ENCODE results near the gene RYK.
"Not testable (repeated sequence)": the region's sequence is repeated elsewhere in the genome, so short reads cannot be mapped to it uniquely, and the experiment has no call there.

RYK gene

DNA sequence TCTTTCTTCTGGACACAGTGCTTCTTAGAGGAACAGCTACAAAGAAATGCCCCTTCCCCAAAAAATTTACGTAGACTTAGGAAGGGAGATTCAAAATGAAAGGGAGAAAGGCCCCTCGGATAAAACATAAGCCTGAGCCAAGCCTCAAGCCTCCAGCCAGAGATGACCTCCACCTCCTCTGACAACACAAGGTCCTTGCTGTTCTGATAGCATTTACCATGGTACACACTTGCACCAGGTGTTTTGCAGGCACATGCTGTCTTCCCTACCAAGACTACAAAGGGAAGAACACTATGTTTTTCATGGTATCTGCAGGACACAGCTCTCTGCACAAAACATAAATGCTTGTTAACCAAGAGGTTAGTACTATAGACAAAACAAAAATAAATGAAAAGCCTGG lies 27.8 kb downstream of the RYK start:
- DNase-seq (ENCODE audit: low read depth in 3 of 3, low spot score in 1 of 3), result no peak

DNA sequence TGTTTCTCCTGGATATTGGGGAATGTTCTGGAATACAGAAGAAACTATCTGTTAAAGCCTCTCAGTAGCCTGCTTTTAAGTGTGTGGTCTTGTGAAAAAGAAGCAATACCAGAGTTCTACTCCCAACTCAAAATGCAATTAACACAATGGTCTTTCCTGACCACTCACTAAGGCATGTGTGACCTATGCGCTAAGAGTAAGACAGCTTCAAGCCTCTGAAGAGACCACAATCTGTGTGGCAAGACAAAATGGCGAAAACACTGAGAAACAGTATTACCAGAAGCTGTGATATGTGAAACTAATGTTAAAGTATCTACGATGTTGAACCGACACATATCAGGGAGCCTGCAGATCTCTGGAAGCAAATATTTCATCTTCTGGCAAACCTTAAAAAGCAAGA lies 33.8 kb downstream of the RYK start:
- DNase-seq (ENCODE audit: low read depth in 3 of 3, low spot score in 1 of 3), result no peak

DNA sequence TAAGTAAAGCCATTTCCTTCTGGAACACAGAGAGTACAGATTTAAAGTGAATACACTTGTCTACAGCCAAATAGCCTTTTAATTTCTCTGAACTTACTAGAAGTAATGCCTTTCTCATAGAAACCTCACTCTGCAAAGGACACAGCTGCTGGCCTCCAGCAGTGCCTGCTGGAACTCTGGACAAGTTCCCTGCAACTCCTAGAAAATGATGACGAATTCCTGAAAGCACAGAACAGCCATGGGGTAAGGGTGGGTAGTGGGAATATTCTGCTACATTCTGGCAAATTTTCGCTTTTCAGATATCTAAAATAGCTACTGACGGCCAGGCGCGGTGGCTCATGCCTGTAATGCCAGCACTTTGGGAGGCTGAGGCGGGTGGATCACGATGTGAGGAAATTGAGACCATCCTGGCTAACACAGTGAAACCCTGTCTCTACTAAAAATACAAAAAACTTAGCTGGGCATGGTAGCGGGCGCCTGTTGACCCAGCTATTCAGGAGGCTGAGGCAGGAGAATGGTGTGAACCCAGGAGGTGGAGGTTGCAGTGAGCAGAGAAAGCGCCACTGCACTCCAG lies 34.4 kb downstream of the RYK start:
- no peak for DNase-seq (ENCODE audit: low read depth in 3 of 3, low spot score in 1 of 3)

DNA sequence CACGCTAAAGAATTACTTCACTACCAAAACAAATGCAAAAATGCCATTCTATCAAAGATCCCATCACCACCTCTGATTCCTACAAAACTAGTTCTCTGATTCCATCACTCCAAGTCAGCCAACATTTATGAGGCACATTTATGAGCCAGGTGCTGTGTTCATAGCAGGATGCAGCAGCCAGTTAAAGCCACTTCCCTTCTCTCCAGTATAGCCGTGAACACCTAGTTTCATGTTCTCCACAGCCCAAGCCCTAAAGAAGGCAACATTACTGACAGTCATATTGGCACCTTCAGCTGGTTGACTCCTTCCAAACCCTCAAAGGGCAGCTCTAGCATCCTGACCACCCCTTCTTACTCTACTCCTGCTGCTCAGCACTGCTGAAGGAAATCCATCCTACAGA lies 36.4 kb downstream of the RYK start:
- DNase-seq (ENCODE audit: low read depth in 3 of 3, low spot score in 1 of 3), result no peak

DNA sequence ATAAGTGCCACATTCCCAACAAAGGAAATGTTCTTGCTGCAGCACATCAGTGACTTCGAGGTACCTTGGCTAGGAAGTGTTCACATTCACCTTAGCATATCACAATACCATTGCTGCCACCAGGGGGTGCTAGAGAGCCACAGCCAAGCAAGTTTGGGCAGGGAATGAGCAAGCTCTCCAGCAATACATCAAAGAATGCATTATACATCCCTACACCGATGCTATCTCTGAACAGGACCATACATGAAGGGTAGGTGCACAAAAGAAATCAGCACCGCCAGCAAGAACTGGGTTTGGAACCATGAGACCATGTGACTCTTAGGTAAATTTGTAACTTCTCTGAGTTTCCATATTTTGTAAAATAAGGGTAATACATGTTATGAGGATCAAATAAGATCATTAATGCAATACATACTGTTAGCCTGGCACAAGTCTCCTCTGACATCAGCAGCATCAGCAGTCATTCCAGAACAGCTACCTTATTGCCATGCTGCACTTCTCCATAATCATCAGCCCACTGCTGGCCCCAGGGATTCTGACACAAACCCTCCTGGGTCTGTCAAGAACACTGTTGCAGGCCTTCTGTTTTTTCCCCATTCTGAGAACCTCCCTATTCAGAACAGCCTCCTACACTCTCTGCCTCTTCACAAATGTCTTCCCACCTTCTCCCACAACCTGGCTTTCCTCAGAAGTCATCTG lies 37.5 kb downstream of the RYK start:
- peak; percentile 59 to 92 (median 78) for DNase-seq (ENCODE audit: low read depth in 3 of 3, low spot score in 1 of 3)

DNA sequence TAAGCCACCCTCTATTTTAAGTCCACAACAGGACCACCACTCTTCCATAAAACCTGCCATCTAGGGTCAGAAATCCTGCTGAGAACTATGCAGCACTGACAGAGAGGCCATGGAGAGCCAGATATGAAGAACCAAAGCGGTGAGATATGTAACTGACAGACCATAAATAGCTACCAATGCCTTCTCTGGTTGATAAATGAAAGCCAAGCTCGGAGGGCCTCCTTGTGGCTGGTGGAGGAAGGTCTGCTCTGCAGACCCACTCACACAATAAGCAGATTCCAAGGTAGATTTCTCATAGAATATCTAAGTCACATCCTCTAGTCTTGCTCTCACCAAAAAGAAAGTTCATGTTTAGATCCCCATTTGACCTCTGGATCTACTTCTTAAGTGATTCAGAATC lies 38.9 kb downstream of the RYK start:
- no peak for DNase-seq (ENCODE audit: low read depth in 3 of 3, low spot score in 1 of 3)

DNA sequence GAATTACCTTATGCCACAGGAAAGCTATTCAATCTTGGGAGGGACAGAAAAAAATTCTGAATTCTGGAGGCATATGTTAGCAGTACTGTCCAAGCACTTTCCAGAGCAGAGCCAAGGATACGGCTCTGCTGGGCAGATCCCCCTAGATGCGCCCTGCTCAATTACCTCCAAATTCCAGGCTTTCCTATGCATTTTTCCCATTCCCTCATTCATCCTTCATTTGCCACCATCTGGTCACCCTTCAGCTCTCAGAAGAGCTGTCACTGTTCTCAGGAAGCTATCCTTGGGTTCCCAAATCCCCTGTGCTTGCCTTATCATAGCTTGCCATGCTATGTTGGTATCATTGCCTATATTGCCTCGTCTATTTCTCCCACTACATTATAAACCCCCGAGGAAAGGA lies 45.2 kb downstream of the RYK start:
- no peak for DNase-seq (ENCODE audit: low read depth in 3 of 3, low spot score in 1 of 3)

DNA sequence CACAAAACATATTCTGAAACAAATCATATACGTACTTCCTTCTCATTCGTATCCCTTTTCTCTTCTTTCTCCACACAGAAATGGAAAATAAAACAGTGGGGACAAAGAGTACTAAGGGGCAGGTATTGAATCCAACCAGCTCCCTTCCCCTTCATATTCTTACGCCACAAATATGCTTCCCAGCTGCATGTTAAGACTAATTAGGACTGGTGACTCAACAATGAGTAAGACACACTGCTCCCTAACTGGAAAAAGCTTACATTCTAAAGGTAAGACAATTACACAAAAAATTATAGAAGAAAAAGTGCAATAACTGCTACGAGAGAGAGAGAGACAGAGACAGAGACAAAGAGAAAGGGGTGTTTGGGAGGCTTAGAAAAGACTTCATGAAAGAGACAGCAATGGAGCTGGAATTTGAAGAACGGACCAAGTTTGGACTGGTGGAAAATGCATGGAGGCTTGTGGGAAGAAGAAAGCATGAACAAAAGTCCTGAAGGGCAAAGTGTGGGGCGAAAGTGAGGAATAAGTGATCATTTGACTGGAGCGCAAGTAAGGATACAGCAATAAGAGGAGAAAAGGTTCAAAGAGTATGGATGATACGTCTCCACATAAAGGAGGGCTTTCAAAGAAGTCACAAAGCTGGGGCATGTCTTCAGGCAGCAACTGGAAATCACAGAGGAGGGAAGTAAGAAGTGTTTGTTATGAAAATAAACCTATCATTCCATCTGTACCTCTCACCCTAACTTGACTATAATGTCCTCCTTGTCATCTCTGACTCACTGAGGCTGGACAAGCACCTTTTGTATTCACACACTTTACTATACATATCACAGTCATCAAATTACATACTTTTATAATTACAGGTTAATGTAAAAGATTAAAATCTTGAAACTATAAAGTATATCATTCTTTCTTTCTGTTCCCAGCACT lies 49.2 kb downstream of the RYK start:
- DNase-seq (ENCODE audit: low read depth in 3 of 3, low spot score in 1 of 3), result no peak

DNA sequence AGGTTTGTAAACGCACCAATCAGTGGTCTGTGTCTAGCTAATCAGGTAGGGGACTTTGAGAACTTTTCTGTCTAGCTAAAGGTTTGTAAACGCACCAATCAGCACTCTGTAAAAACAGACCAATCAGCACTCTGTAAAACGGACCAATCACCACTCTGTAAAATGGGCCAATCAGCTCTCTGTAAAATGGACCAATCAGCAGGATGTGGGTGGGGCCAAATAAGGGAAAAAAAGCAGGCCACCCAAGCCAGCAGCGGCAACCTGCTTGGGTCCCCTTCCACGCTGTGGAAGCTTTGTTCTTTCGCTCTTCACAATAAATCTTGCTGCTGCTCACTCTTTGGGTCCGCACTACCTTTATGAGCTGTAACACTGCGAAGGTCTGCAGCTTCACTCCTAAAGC lies 50.8 kb downstream of the RYK start:
- not testable (repeated sequence) for DNase-seq (ENCODE audit: low read depth in 3 of 3, low spot score in 1 of 3)

DNA sequence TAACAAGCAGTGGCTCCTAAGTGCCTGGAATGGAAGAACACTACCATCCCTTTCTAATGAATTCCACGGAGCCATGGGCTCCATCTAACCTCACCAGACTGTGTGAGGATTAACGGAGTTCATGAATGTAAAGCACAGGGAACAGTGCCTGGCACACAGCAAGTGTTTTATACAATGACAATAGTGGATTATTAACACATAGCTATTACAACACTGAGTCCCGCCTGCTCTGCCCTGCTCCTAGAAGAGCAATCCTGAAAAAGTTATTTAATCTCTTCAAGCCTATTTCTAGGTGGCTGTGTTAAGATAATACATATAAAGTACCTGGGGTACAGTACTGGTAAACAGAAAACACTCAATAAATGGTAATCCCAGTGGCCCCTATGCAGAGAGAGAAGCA lies 51.4 kb downstream of the RYK start:
- DNase-seq (ENCODE audit: low read depth in 3 of 3, low spot score in 1 of 3), result no peak

DNA sequence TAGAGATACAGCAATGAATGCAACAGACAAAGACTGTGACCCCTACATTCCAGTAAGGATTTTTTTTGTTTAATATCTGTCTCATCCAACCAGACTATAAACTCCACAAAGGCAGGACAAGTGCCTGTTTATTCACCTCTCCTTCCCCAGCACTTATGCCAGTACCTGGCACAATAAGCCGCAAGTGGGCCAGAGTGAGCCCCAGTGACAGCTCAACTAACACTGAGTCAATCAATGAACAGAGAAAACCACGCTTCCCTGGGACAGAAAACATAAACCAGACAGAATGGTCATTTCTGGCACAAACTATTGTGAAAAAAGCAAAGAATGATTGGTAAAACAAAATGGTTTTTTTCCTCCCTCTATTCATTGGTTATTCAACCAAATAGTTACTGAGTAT lies 52.2 kb downstream of the RYK start:
- DNase-seq (ENCODE audit: low read depth in 3 of 3, low spot score in 1 of 3), result no peak

DNA sequence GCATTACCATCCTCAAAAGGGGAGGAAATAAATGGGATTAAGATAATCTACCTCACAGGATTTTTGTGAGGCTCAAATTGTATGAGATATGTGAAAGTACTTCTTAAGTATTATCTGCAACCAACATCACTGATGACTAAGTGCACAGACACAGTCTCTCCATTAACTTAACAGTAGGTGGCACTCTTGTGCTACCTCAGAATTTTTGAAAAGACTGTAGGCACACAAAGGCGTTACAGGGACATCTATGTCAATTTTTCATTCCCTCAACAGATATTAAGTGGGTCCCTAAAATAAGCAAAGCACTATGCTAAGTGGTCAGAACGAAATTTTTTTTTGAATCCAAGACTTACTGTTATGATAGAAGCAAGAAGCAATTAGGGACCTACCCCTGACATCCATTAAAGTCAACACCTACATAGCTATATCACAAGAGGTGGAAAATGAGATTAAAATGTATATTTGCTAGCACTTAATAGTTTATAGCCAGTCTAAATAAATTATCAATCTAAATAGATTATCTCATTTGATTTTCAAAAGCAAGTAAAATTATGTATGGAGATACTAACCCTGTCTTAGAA lies 52.9 kb downstream of the RYK start:
- no peak for DNase-seq (ENCODE audit: low read depth in 3 of 3, low spot score in 1 of 3)

DNA sequence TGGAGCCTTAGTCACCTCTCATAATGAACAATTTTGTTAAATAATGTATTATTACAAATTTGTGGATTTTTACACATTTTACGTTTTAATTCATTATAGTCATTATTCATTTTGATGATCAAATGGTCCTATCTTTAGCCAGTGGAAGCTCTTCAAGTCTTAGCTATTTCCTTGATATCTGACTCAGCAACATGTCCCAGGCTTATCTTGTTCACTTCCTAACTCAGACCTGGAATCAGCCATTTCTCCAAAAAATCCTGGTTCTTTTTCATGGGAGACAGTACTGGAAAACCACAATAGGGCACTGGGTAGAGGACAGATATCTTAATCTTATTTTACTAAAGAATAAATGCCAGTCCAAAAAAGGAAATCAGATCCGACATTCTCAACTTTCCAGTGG lies 56.4 kb downstream of the RYK start:
- DNase-seq (ENCODE audit: low read depth in 3 of 3, low spot score in 1 of 3), result no peak

DNA sequence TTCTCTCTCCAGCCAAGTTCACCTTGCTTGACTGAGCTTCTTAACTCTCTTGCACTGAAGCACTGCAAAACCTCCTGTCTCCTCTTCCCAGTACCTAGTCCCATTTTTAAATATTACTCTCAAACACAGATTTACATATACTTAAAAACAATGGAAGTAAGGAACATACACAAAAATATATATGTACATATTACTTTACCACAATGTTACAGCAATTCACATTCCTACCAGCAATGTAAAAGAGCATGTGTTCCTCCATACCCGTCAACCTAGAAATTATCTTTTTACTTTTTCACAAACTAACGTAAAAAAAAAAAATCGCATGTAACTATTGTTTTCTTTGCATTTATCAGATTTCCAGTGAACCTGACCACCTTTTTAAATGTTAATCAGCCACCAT lies 60.4 kb downstream of the RYK start:
- no peak for DNase-seq (ENCODE audit: low read depth in 3 of 3, low spot score in 1 of 3)

DNA sequence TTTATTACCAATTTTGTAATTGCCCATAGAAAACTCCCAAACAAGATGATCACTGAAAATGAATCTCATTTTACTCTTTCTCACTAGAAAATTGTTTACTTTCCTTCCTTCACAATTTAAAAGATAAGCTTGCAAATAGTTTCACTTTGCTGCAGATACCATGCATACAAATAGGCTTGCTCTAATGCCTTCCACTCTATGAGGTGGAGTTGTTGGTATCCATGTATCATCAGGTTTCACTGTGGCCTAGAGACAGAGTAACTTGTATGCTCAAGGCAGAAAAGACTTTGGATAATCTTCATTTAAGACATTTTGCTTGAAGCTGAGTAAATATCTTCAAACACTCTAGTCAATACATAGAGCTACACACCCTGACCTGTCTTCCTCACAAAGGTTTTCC lies 60.8 kb downstream of the RYK start:
- no peak for DNase-seq (ENCODE audit: low read depth in 3 of 3, low spot score in 1 of 3)

DNA sequence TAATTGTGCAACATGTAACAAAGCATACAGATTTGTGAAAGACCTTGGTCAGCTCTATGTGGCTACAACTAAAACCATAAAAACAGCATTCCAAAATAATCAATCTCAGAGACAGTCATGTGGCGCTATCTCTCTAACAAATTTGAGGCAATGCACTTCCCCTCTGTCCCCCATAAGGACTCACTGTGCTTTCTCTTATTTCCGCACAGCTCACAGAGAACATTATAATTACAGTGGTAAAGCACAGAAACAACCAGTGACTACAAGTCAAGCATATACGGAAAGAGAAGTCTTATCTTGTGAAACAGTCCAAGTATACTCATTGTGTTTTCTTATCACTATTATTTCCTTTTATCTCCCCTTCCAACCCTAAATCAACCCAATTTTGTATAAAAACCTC lies 64.3 kb downstream of the RYK start:
- DNase-seq (ENCODE audit: low read depth in 3 of 3, low spot score in 1 of 3), result no peak

DNA sequence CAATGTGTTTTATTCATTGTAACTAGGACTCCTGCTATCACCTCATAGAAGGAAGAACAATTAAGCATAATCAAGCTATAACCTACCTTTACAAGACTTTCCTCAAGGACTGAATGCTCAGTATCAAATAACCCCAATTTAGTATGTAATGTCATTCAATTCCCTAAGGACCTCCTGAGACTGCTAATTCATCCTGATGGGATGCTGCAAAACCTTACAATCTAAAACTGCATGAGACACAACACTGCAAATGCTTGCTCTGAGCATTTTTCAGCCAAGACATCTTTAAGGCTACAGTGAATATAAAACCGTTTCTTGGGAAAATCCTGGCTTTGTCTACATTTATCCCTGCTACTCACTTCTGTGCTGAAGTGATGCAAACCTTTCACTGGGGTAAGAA lies 69.9 kb downstream of the RYK start:
- no peak for DNase-seq (ENCODE audit: low read depth in 3 of 3, low spot score in 1 of 3)

DNA sequence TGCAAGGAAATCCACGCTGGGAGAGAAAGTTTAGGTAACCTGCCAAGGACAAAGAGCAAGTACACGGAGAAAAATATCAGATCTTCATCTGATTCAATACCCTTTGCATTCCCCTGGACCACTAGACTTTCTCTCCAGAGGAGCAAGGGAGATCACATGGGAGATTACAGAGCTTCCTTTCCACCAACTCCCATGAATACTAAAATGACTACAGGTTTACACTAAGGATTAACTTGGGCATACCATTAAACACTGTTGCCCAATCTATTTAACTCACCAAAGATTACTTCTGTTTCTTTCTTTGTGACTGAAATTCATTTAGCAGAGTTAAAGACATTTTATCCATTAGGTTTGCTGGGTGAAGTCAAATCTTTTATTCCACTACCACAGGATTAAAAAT lies 71.2 kb downstream of the RYK start:
- no peak for DNase-seq (ENCODE audit: low read depth in 3 of 3, low spot score in 1 of 3)

DNA sequence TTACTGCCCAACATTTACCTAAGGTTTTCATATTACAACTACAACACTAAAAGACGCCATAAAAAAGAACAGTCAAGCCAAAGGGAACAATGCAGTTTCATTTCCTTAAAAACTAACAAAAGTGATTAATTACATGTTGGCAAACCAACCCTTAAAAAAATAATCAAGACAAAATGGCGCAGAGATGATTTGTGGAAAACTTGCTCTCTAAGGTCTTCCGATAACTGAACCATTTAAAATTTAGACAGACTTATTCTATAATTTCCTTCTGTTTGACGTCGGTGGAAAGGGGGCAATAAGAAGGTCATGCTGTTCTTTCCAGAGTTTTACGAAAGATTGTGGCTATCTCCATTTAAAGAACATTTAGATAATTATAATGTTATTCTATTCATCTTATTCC lies 87.6 kb downstream of the RYK start:
- no peak for DNase-seq (ENCODE audit: low read depth in 3 of 3, low spot score in 1 of 3)

DNA sequence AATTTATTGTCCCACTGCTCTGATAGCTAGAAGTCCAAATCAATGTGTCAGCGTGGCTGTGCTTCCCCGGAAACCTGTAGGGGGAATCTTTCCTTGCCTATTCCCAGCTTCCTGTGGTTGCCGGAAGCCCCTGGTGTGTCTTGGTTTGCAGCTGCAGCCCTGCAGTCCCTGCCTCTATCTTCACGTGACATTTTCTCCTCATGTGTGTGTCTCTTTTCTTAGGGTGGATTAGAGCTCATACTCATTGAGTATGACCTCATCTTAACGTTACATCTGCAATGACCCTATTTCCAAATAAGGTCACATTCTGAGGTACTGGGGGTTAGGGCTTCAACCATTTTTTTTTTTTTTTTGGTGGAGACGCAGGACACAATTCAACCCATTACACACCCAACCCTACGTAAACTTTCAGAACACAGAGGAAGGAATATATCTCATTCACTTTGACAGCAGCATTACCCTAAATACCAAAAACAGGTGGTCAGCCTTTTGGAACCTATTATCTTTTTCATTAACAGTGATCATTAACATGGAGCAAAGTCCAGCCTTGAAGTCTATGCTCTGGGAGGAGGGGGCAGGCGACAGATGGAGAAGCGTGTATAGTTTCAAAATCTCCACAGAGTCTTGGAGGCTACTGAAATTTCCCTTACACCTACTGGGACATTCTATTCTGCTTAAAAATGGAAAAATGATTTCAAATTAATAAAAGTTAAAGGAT lies 88.6 kb downstream of the RYK start:
- DNase-seq (ENCODE audit: low read depth in 3 of 3, low spot score in 1 of 3), result no peak

DNA sequence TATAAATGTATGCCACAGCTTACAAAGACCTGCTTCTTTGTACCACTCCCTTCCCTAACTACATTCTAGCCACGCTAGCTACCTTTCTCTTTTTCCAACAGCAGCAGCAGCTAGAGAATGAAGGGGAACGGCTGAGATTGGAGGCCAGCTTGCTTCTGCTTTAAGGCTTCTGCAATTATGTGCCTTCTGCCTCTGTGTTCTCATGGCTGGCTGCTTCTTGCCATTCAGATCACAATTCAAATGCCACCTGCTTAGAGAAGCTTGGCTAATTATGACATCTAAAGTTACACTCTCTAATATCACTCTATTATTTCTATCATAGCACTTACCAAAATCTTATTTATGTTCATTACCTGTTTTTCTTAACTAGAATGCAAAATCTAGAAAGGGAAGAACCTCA lies 95.2 kb downstream of the RYK start:
- no peak for DNase-seq (ENCODE audit: low read depth in 3 of 3, low spot score in 1 of 3)
